ENCODE data around the gene SPPL2C.
"Not testable (repeated sequence)": the region's sequence is repeated elsewhere in the genome, so short reads cannot be mapped to it uniquely, and the experiment has no call there.

Gene SPPL2C

DNA sequence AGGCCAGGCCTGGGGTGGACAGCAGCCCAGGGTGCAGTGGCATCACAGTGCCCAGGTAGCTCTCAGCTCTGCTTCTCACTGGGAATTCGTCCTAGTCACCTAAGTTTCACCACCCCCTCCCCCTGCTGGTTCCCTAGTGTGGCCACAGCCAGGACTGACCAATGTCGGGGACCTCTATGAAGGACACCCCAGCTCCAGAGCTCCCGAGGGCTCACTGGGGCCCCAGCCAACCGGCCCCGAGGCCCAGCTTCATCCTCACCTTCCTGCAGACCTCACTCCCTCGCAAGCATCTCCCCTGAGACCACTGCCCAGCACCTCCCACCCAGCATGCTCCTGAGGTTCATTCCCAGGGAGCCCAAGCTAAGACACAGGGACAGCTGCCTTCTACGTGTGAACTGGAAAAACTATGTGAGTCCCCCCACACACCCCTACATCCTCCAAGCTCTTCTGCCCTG, 4.9 kb downstream of the SPPL2C start:
- no peak for DNase-seq (ENCODE audit: low spot score)
- Mint-ChIP-seq H3K36me3 (ENCODE audit: low read depth) (no peaks in the 10 kb centered on the region), H3K9me3 (no peaks in the 10 kb centered on the region), H3K4me1 (ENCODE audit: low read depth) (peaks cover 2% of the 10 kb centered on the region), H3K4me3 (no peak overlapping the region), H3K27ac (no peak overlapping the region), H3K27me3 (ENCODE audit: low read depth) (peaks cover 12% of the 10 kb centered on the region)

DNA sequence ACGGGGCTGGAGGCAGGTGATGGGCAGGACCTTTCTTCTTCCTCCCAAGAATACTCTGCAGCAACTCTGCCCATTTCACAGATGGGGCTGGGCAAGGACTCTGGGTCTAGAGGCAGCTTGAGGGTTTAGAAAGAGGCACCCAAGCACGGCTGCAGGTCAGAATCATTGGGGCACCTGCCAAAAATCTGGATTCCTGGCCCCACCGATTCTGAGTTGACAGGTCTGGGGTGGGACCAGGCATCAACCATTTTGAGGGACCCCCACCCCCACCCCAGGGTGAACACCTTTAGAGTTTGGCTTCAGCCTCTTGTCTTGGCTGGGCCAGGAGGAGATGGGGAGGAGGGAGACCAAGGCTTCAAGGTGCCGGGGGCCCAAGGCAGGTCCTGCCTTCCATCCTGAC, 5.3 kb downstream of the SPPL2C start:
- H3K4me1 Mint-ChIP-seq (ENCODE audit: low read depth) = peaks cover 2% of the 10 kb centered on the region
- H3K4me3 Mint-ChIP-seq = no peak overlapping the region
- H3K9me3 Mint-ChIP-seq = no peaks in the 10 kb centered on the region
- H3K27ac Mint-ChIP-seq = no peak overlapping the region
- peaks cover 12% of the 10 kb centered on the region for H3K27me3 Mint-ChIP-seq (ENCODE audit: low read depth)
- no peaks in the 10 kb centered on the region for H3K36me3 Mint-ChIP-seq (ENCODE audit: low read depth)
- no peak for DNase-seq (ENCODE audit: low spot score)

DNA sequence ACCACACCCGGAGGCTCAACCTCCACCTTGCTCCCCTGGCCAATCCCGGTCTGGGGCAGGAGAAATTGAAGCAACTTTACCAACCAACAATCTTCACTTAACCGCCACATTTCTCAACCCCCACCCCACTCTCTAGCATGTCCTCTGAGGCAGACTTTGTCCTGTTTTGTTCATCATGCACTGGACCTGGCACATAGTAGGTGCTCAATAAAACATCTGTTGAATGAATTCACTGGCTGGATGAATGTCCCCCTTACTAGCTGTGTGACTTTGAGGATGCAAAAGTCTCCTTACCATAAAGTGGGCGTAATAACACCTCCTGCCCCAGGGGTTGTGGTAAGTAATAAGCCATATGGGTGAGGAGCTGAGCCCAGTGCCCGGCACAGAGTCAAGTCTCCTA, 5.8 kb downstream of the SPPL2C start:
- DNase-seq (ENCODE audit: low spot score) = no peak
- no peak overlapping the region for H3K27ac Mint-ChIP-seq
- no peaks in the 10 kb centered on the region for H3K36me3 Mint-ChIP-seq (ENCODE audit: low read depth)
- H3K4me3 Mint-ChIP-seq = no peak overlapping the region
- H3K9me3 Mint-ChIP-seq = no peaks in the 10 kb centered on the region
- H3K4me1 Mint-ChIP-seq (ENCODE audit: low read depth) = peaks cover 2% of the 10 kb centered on the region
- H3K27me3 Mint-ChIP-seq (ENCODE audit: low read depth) = peaks cover 12% of the 10 kb centered on the region

DNA sequence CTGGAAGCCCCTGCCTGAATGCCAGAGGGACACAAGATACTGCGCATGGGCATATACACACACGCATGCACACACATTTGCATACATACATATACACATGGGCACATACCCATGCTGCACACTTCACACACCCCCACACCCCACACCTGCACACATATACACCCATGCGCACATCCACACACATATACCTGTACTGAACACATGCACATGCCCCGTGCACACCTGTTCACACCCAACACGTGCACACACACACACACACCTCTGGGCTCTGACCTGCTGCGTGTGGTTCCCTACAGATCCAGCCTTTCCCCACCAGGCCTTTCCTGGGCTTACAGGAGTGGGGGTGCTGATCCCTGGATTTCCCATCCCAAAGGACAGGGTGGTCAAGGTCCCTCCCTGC, 6.3 kb downstream of the SPPL2C start:
- Mint-ChIP-seq H3K9me3 (no peaks in the 10 kb centered on the region), H3K4me3 (no peak overlapping the region), H3K4me1 (ENCODE audit: low read depth) (peaks cover 2% of the 10 kb centered on the region), H3K27ac (no peak overlapping the region), H3K36me3 (ENCODE audit: low read depth) (no peaks in the 10 kb centered on the region), H3K27me3 (ENCODE audit: low read depth) (peaks cover 16% of the 10 kb centered on the region)
- DNase-seq (ENCODE audit: low spot score) = no peak

- Mint-ChIP-seq H3K4me1 (ENCODE audit: low read depth) (peaks cover 2% of the 10 kb centered on the region), H3K36me3 (ENCODE audit: low read depth) (no peaks in the 10 kb centered on the region), H3K4me3 (no peak overlapping the region), H3K27me3 (ENCODE audit: low read depth) (peaks cover 17% of the 10 kb centered on the region), H3K9me3 (no peaks in the 10 kb centered on the region), H3K27ac (no peak overlapping the region)
- no peak for DNase-seq (ENCODE audit: low spot score)
These were observed 6.8 kb downstream of the SPPL2C start for GRCh38 chr17:45851464-45851863.

GRCh38 chr17:45851873-45852272, 7.2 kb downstream of the SPPL2C start:
- Mint-ChIP-seq H3K27me3 (ENCODE audit: low read depth) (peaks cover 17% of the 10 kb centered on the region), H3K9me3 (no peaks in the 10 kb centered on the region), H3K27ac (no peak overlapping the region)

DNA sequence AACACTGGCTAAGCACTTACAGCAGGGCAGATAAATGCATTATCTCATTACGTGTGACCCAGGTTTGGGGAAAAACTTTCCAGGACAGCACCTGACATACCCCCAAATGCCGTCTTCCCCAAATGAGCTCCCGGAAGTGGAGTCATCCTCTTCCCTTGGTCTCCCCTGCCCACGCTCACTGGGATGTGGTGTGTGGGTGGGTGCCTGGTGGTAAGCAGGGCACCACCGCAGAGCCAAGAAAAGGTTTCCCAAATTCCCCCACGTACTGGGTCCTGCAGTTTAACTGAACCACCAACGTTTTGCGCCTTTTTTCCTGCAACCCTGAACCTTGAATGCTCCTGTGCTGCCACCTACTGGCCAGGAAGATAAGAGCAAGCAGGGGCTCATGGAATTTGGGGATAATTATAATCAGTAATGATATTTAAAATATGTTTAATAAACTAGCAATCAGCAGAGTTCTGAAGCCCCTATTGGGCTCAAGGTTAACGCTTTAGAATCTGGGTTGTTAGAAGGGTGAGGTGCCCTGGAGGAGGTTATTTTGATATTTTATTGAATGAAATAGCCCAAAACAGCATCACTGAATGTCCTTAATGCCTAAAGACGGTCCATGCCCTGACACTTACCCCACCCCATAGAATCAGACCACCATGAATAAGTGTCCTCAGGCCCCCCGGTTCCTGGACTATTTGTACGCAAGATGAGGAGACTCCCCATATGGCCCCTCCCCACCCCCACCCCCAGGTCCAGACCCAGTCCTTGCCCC, 8.0 kb downstream of the SPPL2C start:
- Mint-ChIP-seq H3K9me3 (no peaks in the 10 kb centered on the region), H3K27ac (no peak overlapping the region), H3K4me1 (ENCODE audit: low read depth) (peaks cover 2% of the 10 kb centered on the region), H3K4me3 (no peak overlapping the region), H3K36me3 (ENCODE audit: low read depth) (no peaks in the 10 kb centered on the region), H3K27me3 (ENCODE audit: low read depth) (peaks cover 17% of the 10 kb centered on the region)
- DNase-seq (ENCODE audit: low spot score) = peak; percentile 29

More at GRCh38 chr17:45851873-45852272, 7.2 kb downstream of the SPPL2C start:
- no peak overlapping the region for H3K4me3 Mint-ChIP-seq
- peaks cover 2% of the 10 kb centered on the region for H3K4me1 Mint-ChIP-seq (ENCODE audit: low read depth)
- no peaks in the 10 kb centered on the region for H3K36me3 Mint-ChIP-seq (ENCODE audit: low read depth)
- DNase-seq (ENCODE audit: low spot score) = no peak

DNA sequence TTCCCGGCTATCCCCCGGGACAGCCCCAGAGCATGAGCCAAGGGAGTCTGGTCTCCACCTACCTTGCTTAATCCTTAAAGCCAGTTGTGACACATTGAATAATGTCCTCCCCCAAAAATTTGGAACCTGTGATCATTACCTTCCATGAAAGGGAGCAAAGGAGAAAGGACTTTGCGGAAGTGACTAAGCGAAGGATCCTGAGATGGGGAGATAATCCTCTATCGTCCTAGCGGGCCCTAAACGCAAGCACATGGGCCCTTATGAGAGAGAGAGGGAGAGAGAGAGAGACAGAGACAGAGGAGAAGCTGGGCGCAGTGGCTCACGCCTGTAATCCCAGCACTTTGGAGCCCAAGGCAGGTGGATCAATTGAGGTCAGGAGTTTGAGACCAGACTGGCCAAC, 9.5 kb downstream of the SPPL2C start:
- Mint-ChIP-seq H3K36me3 (ENCODE audit: low read depth) (no peaks in the 10 kb centered on the region), H3K27ac (no peak overlapping the region), H3K4me3 (no peak overlapping the region), H3K9me3 (no peaks in the 10 kb centered on the region), H3K27me3 (ENCODE audit: low read depth) (peaks cover 20% of the 10 kb centered on the region), H3K4me1 (ENCODE audit: low read depth) (peaks cover 2% of the 10 kb centered on the region)
- DNase-seq (ENCODE audit: low spot score) = no peak

DNA sequence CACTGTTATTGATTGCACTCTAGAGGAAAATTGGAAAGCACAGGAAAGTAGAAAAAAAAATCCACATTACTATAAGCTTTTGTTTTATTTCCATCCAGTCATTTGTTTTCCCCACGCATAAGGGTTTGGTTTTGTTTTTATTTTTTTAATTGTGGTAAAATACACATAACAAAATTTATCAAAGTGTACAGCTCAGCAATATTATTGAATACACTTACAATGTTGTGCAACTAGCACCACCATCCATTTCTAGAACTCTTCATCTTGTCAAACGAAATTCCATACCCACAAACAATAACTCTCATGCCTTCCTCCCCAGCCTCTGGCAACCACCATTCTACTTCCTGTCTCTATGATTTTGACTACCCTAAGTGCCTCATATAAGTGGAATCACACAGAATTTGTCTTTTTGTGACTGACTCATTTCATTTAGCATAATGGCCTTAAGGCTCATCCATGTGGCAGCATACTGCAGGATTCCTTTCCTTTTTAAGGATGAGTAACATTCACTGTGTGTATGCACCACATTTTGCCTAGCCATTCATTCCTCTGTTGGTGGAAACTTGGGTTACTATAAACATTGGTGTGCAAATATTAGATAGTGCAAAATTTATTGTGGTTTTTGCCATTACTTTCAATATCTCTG, 11.1 kb downstream of the SPPL2C start:
- Mint-ChIP-seq H3K27ac (no peak overlapping the region), H3K4me3 (no peak overlapping the region), H3K9me3 (no peaks in the 10 kb centered on the region), H3K36me3 (ENCODE audit: low read depth) (no peaks in the 10 kb centered on the region), H3K4me1 (ENCODE audit: low read depth) (peaks cover 2% of the 10 kb centered on the region), H3K27me3 (ENCODE audit: low read depth) (peaks cover 17% of the 10 kb centered on the region)
- DNase-seq (ENCODE audit: low spot score) = no peak

DNA sequence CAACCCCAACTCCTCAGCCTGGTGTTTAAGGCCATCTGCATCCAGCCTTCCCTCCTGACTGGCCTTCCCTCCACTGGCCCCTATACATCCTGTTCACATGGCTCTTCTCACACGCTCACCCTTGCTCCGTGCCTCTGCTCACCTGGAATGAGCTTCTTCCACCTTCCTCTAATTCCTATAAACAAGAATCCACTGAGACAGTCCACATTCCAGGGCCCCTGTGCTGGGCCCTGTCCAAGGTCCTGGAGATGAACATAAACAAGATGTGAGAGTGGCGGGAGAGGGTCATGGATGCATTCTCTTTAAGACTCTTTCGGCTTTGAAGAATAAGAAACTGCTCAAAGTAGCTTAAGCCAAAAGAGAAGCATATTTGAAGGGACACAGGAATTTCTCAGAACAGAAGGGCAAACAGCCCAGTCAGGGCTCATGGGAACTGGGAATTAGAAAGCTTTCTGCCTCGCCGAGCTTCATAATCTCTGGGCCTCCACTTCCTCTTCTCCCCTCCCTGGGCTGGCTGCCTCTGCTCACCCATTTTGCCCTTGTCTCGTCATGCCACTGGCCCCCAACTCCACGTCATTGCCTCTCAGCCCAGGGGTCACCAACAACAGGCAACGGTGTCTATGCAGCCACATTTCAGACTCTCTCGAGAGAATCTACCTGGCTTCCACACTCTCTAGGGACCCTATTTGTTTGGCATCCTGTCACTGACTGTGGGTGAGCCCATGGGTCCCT, 13.5 kb downstream of the SPPL2C start:
- no peak overlapping the region for H3K4me3 Mint-ChIP-seq
- no peaks in the 10 kb centered on the region for H3K36me3 Mint-ChIP-seq (ENCODE audit: low read depth)
- H3K27me3 Mint-ChIP-seq (ENCODE audit: low read depth) = peaks cover 11% of the 10 kb centered on the region
- no peaks in the 10 kb centered on the region for H3K9me3 Mint-ChIP-seq
- no peak overlapping the region for H3K27ac Mint-ChIP-seq
- DNase-seq (ENCODE audit: low spot score) = no peak
- H3K4me1 Mint-ChIP-seq (ENCODE audit: low read depth) = no peaks in the 10 kb centered on the region

- Mint-ChIP-seq H3K4me1 (ENCODE audit: low read depth) (peaks cover 5% of the 10 kb centered on the region), H3K4me3 (no peak overlapping the region), H3K27me3 (ENCODE audit: low read depth) (peaks cover 14% of the 10 kb centered on the region), H3K27ac (no peak overlapping the region), H3K9me3 (no peaks in the 10 kb centered on the region), H3K36me3 (ENCODE audit: low read depth) (no peaks in the 10 kb centered on the region)
- DNase-seq (ENCODE audit: low spot score) = no peak
These were observed 16.5 kb downstream of the SPPL2C start for GRCh38 chr17:45861165-45861564.

DNA sequence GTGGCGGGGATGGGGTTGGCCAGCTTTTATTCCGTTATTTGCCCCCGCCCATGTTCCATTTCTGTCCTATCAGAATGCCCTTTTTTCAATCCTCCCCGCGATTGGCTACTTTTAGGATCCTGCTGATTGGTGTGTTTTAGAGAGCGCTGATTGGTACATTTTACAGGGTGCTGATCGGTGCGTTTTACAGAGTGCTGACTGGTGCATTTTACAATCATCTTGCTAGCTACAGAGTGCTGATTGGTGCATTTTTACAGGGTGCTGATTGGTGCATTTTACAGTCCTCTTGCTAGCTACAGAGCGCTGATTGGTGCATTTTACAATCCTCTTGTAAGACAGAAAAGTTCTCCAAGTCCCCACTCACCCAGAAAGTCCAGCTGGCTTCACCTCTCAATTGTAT, 17.4 kb downstream of the SPPL2C start:
- not testable (repeated sequence) for H3K9me3 Mint-ChIP-seq; H3K36me3 Mint-ChIP-seq (ENCODE audit: low read depth); H3K4me3 Mint-ChIP-seq; H3K4me1 Mint-ChIP-seq (ENCODE audit: low read depth); H3K27ac Mint-ChIP-seq; DNase-seq (ENCODE audit: low spot score)
- peaks cover 14% of the 10 kb centered on the region for H3K27me3 Mint-ChIP-seq (ENCODE audit: low read depth)

GRCh38 chr17:45863857-45864654, 19.4 kb downstream of the SPPL2C start:
- Mint-ChIP-seq H3K36me3 (ENCODE audit: low read depth) (no peaks in the 10 kb centered on the region), H3K4me1 (ENCODE audit: low read depth) (peaks cover 5% of the 10 kb centered on the region), H3K27ac (no peak overlapping the region), H3K4me3 (no peak overlapping the region), H3K9me3 (no peaks in the 10 kb centered on the region), H3K27me3 (ENCODE audit: low read depth) (peaks cover 11% of the 10 kb centered on the region)
- DNase-seq (ENCODE audit: low spot score) = no peak

Data from T-helper 2 cell treated with Interferon-gamma antibody and Interleukin-4, amounts not matched to agents 5 μg/mL and 100 μg/mL, for 36 hours (primary cell).